HG03175 (cell line): ENCODE results near the gene SPAG17.
A peak's percentile ranks its signal among the peaks of the same experiment; 100 is the strongest.
"Not testable (repeated sequence)": the region's sequence is repeated elsewhere in the genome, so short reads cannot be mapped to it uniquely, and the experiment has no call there.

ENCODE experiments used
- ATAC-seq: cut with Tn5 transposase; IDR thresholded peaks from one replicate; pipeline ENCODE4 v1.9.1; 2021; ENCODE audit warnings: mild to moderate bottlenecking, moderate library complexity; ENCODE audit not compliant: unreplicated experiment

SPAG17 gene

GRCh38 chr1:117985973-117986372 is 199.1 kb downstream of the SPAG17 start:
- peak; percentile 60 for ATAC-seq

GRCh38 chr1:117985239-117985638 is 199.8 kb downstream of the SPAG17 start:
- ATAC-seq: no peak

GRCh38 chr1:117981455-117982192 is 203.4 kb downstream of the SPAG17 start:
- ATAC-seq: no peak

GRCh38 chr1:117976381-117976780 is 208.6 kb downstream of the SPAG17 start:
- ATAC-seq: no peak

GRCh38 chr1:117971777-117972176 is 213.3 kb downstream of the SPAG17 start:
- ATAC-seq: no peak

GRCh38 chr1:117970252-117970651 is 214.8 kb downstream of the SPAG17 start:
- ATAC-seq: no peak

GRCh38 chr1:117967881-117968280 is 217.1 kb downstream of the SPAG17 start:
- ATAC-seq: no peak

- ATAC-seq: no peak
Observed at GRCh38 chr1:117967477-117967876, 217.6 kb downstream of the SPAG17 start.

- no peak for ATAC-seq
Observed at GRCh38 chr1:117964290-117965038, 220.6 kb downstream of the SPAG17 start.

- no peak for ATAC-seq
Observed at GRCh38 chr1:117959364-117959763, 225.7 kb downstream of the SPAG17 start.

- ATAC-seq: no peak
Observed at GRCh38 chr1:117952386-117952785, 232.6 kb downstream of the SPAG17 start.

- no peak for ATAC-seq
Observed at GRCh38 chr1:117942293-117942692, 242.7 kb downstream of the SPAG17 start.

- no peak for ATAC-seq
Observed at GRCh38 chr1:117933769-117934168, 251.3 kb downstream of the SPAG17 start.

GRCh38 chr1:117932576-117932975 is 252.5 kb downstream of the SPAG17 start:
- ATAC-seq: no peak

- no peak for ATAC-seq
Observed at GRCh38 chr1:117930484-117930883, 254.5 kb downstream of the SPAG17 start.

GRCh38 chr1:117930173-117930447 is 254.9 kb downstream of the SPAG17 start:
- ATAC-seq: no peak

- ATAC-seq: peak; percentile 95
Observed at GRCh38 chr1:117929343-117930172, 255.5 kb downstream of the SPAG17 start, which contains the start of the genes GDAP2 and WDR3. Gene GDAP2 (minus strand): TSS chr1:117929621. CDS start chr1:117920357, 9,264 bp downstream. Gene WDR3 (plus strand): TSS chr1:117929739. CDS start chr1:117933320, 3,581 bp downstream.

- ATAC-seq: peak; percentile 37
Observed at GRCh38 chr1:117928881-117929342, 256.1 kb downstream of the SPAG17 start.

GRCh38 chr1:117925981-117926380 is 259.0 kb downstream of the SPAG17 start:
- ATAC-seq: no peak

- not testable (repeated sequence) for ATAC-seq
Observed at GRCh38 chr1:117922717-117923116, 262.3 kb downstream of the SPAG17 start.

- no peak for ATAC-seq
Observed at GRCh38 chr1:117921991-117922390, 263.0 kb downstream of the SPAG17 start.
